Hematopoietic multipotent progenitor cell (in vitro differentiated cells): ENCODE data around the gene PARD3. TPM values are rescaled to one million over a fixed set of nuclear protein-coding genes. Genes with fewer than 3 reads are reported as not detected.
A peak's percentile ranks its signal among the peaks of the same experiment; 100 is the strongest.
"Not testable (repeated sequence)": the region's sequence is repeated elsewhere in the genome, so short reads cannot be mapped to it uniquely, and the experiment has no call there.

ENCODE experiments used
- DNase-seq, 3 donors: peaks; one replicate each; pipeline ENCODE4 v3.0.0-alpha.2; 2011 to 2015; ENCODE audit warnings: low read depth in 2 of 3, low spot score in 2 of 3
- total RNA-seq: library from RNA; depleted of rRNA; stranded (reverse); fragments of >200 nt; gene quantifications from one replicate; pipeline ENCODE4 v1.2.3, GENCODE V29; 2012

PARD3 gene
- total RNA-seq, 1 donor = 3.2 TPM

DNA sequence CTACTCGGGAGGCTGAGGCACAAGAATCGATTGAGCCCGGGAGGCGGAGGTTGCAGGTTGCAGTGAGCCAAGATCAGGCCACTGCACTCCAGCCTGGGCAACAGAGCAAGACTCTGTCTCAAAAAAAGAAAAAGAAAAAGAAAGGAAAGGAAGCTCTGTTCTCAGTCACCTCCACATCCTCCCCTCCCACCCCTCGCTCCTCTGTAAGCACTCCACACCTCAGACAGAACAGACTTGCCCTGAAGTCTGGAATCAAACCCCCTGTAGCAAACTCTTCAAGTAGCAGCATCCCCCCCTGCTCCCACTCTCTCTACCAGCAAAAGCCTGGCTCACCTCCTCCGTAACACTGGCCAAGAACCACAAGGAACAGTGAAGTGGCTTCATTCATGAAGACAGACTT lies 66.7 kb downstream of the PARD3 start:
- DNase-seq = no peak

DNA sequence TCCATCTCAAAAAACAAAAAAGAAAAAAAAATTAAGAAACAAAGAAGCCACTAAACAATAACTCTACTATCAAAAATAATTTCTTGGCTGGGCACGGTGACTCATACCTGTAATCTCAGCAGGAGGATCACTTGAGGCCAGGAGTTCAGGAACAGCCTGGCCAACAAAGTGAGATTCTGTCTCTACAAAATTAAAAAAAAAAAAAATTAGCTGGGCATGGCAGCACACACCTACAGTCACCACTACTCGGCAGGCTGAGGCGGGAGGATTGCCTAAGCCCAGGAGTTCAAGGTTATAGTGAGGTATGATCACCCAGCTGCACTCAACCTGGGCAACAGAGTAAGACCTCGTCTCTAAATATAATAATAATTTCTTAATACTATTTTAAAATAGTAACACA lies 69.0 kb downstream of the PARD3 start:
- DNase-seq = no peak

DNA sequence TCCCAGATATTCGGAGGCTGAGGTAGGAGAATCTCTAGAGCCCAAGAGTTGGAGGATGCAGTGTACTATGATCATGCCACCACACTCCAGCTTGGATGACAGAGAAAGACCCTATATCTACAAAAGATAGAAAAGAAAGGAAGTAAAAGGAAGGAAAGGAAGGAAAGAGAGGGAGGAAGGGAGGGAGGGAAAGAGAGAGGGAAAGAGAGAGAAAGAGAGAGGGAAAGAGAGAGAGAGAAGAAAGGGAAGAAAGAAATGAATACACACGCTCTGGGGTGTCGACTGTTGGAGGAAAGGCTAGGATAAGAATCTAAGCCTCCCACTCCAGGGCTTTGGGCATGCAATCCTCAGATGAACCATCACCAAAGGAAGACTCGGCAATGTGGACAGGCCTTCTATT lies 69.9 kb downstream of the PARD3 start:
- no peak for DNase-seq

DNA sequence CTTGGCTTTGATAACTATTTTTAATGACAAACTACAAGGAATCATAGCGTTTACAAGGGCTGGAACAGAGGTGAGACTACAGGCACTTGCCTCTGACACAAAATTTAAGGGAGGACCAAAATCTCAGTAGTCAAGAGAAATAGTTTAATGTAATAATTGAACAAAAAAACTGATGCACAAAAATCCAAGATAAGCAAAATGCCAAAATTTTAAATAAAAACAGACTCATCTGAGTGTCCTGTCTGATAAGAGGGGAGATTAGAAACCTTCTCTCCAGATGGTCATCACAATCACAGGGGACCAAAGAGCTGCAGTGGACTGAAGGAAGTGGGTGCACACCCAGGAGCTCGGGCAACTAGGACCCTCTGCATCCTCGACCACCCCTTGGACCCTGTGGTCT lies 70.5 kb downstream of the PARD3 start:
- no peak for DNase-seq

DNA sequence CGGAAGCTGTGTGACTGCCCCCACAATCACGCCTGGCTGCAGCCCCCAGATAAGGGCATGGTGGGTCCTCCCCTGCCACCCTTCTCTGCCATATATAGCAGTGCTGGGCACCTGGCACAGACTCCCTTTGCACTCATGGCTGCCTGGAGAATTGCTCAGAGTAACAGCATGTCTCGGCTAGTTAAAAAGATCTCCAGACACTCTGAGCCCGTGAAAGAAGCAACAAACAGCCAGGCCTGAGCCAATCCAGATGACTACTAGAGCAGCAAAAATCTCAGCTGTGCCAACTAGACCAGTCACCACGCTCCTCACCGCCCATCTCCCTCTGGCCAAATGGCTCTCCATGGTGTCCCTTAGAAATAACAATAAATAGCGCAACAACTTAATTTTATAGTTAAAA lies 71.3 kb downstream of the PARD3 start:
- no peak for DNase-seq

DNA sequence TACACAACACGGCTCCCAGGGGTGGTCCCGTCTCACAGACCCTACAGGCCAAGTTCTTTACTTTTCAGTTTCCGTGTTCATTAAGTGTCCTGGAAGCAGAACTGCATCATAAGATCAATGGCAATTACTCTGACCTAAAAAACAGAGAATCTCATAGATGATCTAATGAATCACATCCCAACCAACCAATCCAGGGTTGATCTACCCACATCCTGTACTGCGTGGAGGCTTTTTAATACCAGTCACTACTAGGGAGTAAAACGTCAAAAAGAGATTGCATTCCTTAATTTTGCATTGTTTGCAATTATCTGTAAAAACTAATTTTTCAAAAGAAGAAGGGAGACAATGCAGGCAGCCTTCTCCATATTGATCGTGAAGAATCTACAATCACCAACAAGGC lies 72.6 kb downstream of the PARD3 start:
- DNase-seq = no peak

DNA sequence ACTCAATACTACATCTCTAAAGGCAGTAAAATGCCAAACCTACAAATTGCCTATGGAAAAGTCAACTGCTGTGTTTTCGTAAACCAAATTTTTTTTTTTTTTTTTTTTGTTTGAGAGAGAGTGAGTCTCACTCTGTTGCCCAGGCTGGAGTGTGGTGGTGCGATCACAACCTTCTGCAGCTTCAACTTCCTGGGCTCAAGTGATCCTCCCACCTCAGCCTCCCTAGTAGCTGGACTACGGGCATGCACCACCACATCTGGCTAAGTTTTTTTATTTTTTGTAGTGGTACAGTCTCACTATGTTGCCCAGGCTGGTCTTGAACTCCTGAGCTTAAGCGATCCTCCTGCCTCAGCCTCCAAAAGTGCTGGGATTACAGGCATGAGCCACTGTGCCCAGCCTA lies 74.0 kb downstream of the PARD3 start:
- not testable (repeated sequence) for DNase-seq

- no peak for DNase-seq
Observed at GRCh38 chr10:34740321-34740720, 74.8 kb downstream of the PARD3 start.

DNA sequence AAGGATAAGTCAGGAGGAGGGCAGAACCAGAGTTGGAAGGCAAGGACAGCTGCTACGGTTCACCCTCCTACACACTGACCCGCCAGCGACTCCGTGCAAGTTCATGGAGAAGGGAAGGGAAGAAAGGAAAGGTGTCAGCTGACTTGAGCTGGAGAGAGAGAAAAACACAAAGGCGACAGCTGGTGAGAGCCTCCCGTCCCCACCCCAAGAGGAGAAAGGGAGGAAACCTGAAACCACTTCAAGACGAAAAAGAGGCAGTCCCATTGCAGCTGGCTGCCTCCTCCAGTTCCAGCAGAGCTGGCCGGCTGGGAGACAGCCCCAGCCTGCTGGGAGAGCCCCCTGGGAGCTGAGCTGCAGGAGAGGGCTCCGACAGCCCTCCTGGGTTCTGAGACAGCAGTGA lies 75.2 kb downstream of the PARD3 start:
- DNase-seq = no peak

DNA sequence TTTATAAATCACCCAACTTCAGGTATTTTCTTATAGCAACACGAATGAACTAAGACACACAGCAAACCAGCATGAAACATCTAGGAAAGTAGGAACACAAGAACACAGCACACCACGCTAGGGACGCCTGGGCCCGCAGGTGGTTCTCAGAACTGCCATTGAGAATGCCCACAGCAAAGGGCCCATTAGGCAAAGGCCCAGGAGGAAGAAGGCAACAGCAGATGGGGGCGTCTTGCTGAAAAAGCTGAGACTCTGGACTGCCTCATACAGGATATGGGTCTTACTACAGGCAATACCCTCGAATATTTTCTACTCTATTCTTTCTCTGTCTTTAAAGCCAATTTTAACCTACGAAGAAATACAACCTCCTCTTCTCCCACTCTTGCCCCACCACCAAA lies 77.3 kb downstream of the PARD3 start:
- DNase-seq = no peak

GRCh38 chr10:34736976-34737771 lies 77.9 kb downstream of the PARD3 start:
- no peak for DNase-seq

DNA sequence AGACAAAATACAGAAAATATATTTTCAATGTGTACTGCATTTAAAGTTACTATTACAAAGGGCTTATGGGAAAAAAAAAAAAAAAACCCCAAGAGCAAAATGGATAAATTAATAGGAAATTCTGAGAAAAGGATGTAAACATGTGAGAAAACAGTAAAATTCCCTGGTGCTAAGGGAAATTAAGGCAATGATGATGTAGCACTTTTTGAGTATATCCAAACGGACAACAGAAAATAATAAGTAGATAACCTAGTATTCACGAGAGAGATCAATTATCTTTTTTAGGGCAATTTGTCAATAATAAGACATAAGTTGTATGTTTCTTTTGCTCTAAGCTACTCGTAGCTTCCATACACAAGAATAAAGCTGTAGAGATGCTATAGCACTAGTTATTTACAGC lies 80.2 kb downstream of the PARD3 start:
- DNase-seq = no peak

GRCh38 chr10:34732926-34733325 lies 82.2 kb downstream of the PARD3 start:
- peak in 1 of 3 donors; percentile 25 for DNase-seq

GRCh38 chr10:34731885-34732701 lies 83.0 kb downstream of the PARD3 start:
- DNase-seq = no peak

- no peak for DNase-seq
Observed at GRCh38 chr10:34731213-34731612, 83.9 kb downstream of the PARD3 start.

DNA sequence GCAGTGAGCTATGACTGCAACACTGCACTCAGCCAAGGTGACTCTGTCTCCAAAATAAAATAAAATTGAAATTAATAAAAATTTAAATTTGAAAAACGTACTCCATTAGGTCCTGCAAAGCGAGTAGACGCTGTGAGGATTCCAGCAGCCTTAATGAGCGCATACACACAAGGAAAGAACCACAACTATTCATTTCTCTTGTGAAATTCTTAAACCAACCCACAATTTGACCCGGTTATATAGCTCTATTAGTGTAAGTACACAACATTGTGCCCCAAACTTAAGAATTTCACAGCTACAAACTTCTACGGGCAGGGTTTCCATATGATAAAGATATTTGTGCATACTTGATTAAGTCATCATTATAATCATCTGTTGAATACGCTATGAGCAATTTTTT lies 84.4 kb downstream of the PARD3 start:
- no peak for DNase-seq

DNA sequence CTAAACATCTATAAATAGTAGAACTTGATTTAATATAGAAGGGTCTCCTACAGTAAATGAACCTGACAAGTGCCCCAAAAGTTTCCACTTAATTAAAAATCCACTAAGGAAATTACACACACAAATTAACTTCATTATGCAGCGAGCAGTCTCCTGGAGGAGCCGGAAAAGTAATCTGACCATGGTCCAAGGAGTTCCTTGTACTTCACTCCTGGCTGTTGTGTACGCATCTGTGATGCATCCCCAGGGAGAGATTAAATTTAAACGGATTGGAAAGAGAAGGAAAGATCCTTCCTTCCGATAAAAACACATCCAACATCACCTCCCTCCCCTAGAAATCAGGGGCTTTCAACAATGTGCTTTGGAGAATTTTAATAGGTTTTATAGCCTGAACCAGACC lies 85.5 kb downstream of the PARD3 start:
- no peak for DNase-seq

GRCh38 chr10:34728361-34728760 lies 86.7 kb downstream of the PARD3 start:
- DNase-seq = no peak

GRCh38 chr10:34727595-34728033 lies 87.5 kb downstream of the PARD3 start:
- no peak for DNase-seq

DNA sequence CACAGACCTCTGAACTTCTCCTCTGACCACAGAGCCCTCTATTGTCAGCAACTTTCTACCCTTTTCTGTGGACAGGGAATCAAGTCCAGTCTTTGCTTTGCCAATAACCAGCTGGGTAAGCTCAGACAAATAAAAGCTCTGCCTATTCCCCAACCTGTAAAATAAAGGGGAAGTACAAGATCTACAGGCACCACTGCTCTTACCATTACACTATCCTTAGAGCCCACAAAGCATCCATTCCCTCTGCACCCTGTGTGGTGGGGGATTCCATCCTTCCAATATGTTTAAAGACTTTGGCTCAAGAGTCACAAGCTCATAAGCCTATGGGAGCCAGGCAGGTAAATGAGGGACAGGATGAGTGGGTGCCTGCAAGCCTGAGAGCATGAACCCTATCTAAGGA lies 88.2 kb downstream of the PARD3 start:
- DNase-seq = no peak

DNA sequence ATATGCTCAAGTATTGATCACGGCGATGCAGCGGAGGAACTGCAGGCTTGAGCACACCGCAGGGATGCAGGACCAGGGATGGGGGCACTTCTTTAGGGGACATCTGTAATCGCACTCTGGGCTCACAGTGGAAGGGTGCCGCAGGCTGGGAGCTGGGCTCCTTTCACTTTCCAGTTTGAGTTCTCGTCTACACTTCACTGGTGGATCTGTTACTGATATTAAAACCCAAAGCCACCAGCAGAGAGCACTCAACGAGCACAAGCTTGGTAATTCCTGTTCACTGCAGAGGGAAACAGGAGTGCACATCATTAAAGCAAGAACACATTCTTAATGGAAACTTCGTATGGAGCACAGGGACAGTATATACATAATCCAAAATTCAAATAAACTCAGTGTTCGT lies 91.3 kb downstream of the PARD3 start:
- peak in 2 of 3 donors; percentile 18 to 42 for DNase-seq

GRCh38 chr10:34722404-34722803 lies 92.7 kb downstream of the PARD3 start:
- no peak for DNase-seq
